Measurements from ENCODE around the gene LIPC.
A peak's percentile ranks its signal among the peaks of the same experiment; 100 is the strongest.

LIPC gene

GRCh38 chr15:58458076-58458475 lies 26.3 kb downstream of the LIPC start:
- H3K4me3 ChIP-seq (ENCODE audit: low read depth, low read length): no peak overlapping the region
- peak; percentile 71 for DNase-seq (ENCODE audit: low read depth)
- TF ChIP-seq MYC (IDR thresholded peaks at IDR 0.05; ENCODE audit: low read depth, low read length) (no peak), POLR2A (IDR thresholded peaks at IDR 0.05; ENCODE audit: extremely low read depth, insufficient read length) (no peak), MAX (IDR thresholded peaks at IDR 0.05; ENCODE audit: low read depth, low read length) (no peak), CTCF (IDR thresholded peaks at IDR 0.05; ENCODE audit: low read depth, low read length) (no peak)

GRCh38 chr15:58459045-58459444 lies 27.3 kb downstream of the LIPC start:
- no peak overlapping the region for H3K4me3 ChIP-seq (ENCODE audit: low read depth, low read length)
- DNase-seq (ENCODE audit: low read depth): no peak
- TF ChIP-seq POLR2A (IDR thresholded peaks at IDR 0.05; ENCODE audit: extremely low read depth, insufficient read length): no peak
- TF ChIP-seq CTCF (IDR thresholded peaks at IDR 0.05; ENCODE audit: low read depth, low read length): no peak
- TF ChIP-seq MAX (IDR thresholded peaks at IDR 0.05; ENCODE audit: low read depth, low read length): no peak
- no peak for TF ChIP-seq MYC (IDR thresholded peaks at IDR 0.05; ENCODE audit: low read depth, low read length)

GRCh38 chr15:58459560-58459959 lies 27.8 kb downstream of the LIPC start:
- DNase-seq (ENCODE audit: low read depth): peak; percentile 19
- H3K4me3 ChIP-seq (ENCODE audit: low read depth, low read length): no peak overlapping the region
- no peak for TF ChIP-seq CTCF (IDR thresholded peaks at IDR 0.05; ENCODE audit: low read depth, low read length)
- no peak for TF ChIP-seq POLR2A (IDR thresholded peaks at IDR 0.05; ENCODE audit: extremely low read depth, insufficient read length)
- no peak for TF ChIP-seq MAX (IDR thresholded peaks at IDR 0.05; ENCODE audit: low read depth, low read length)
- TF ChIP-seq MYC (IDR thresholded peaks at IDR 0.05; ENCODE audit: low read depth, low read length): no peak

- TF ChIP-seq MAX (IDR thresholded peaks at IDR 0.05; ENCODE audit: low read depth, low read length) (no peak), POLR2A (IDR thresholded peaks at IDR 0.05; ENCODE audit: extremely low read depth, insufficient read length) (no peak), MYC (IDR thresholded peaks at IDR 0.05; ENCODE audit: low read depth, low read length) (no peak), CTCF (IDR thresholded peaks at IDR 0.05; ENCODE audit: low read depth, low read length) (no peak)
- DNase-seq (ENCODE audit: low read depth): no peak
These were observed 28.5 kb downstream of the LIPC start for GRCh38 chr15:58460116-58460790.

GRCh38 chr15:58460872-58461271 lies 29.1 kb downstream of the LIPC start:
- TF ChIP-seq POLR2A (IDR thresholded peaks at IDR 0.05; ENCODE audit: extremely low read depth, insufficient read length): no peak
- TF ChIP-seq CTCF (IDR thresholded peaks at IDR 0.05; ENCODE audit: low read depth, low read length): no peak
- TF ChIP-seq MAX (IDR thresholded peaks at IDR 0.05; ENCODE audit: low read depth, low read length): no peak
- TF ChIP-seq MYC (IDR thresholded peaks at IDR 0.05; ENCODE audit: low read depth, low read length): no peak
- H3K4me3 ChIP-seq (ENCODE audit: low read depth, low read length): no peak overlapping the region

More at GRCh38 chr15:58460116-58460790, 28.5 kb downstream of the LIPC start:
- no peak overlapping the region for H3K4me3 ChIP-seq (ENCODE audit: low read depth, low read length)

More at GRCh38 chr15:58460872-58461271, 29.1 kb downstream of the LIPC start:
- DNase-seq (ENCODE audit: low read depth): no peak
